ENCODE results near the gene METTL4.

The METTL4 gene

DNA sequence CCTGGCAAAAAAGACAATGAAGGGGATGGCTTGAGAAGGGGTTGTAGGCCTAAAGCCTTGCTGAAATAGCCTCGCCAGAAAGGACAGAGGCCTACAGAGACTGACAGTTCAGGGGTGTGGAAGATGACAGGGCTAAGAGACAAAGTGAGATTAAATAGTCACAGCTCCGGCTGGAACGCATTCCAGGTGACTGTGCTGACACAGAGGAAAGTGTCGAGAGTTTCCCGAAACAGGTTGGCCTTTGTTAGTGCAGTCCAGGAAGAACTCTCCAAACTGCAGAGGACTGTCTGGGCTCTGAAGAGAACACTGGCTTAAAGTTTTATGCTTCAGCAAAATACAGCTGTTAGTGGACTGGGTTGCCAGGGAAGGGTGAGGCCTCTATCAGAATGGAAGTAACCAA lies 52.8 kb downstream of the METTL4 start:
- no peak for DNase-seq

DNA sequence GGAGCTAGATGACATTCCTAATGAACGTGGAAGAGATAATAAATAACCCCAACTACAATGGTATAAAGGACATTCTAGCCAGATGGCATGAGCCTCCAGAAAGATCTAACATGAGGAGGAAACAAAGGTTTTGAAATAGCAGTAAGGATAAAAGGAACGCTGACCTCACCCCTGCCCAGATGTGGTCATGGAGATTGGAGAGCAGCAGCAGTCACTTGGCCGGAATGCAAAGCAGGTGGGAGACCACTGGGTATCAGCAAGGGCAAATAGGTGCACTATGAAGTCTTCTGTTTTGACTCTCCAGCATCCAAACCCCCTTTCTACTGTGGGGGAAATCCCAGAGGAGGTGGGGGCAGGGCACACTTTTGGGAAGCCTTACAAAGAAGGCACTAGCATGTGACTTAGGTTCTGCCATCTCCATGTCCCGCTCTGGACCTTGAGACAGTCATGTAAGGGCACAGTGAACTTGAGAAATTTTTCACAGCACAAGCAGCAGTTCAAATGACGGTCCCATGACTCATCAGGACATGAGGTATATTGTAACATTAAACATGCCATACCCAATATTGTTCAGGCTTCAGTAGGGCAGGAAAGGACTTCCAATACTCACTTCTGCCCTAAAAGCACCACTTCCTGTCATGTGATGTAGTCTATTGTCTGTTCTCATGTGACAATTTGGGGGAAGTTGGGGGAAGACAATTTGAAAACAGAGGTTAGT lies 55.2 kb downstream of the METTL4 start:
- no peak for DNase-seq

DNA sequence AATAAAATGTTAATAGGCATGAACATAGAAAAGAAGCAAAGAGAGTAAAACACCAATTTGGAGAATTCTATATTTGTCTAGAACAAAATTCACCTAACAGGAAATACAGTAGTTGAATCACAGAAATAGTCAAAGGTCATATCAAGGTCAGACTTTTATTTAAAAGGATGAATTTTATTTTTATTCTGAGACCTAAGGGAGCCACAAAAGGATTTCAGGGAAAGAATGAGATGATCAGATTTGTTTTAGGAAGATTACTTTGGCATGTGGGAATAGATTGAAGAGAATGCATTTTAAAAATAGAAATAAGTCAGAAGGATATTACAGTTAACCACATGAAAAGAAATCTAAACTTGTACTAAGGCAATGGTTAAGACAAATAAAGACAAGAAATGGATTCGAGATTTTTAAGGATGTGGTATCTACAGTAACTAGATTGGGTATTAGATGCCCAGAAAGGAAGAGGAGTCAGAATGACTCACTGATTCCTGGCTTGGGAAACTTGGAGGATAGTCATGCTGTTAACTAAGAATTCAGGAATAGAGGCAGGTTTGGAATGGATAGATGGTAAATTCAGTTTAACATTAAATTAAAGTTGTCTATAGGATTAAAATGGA lies 56.0 kb downstream of the METTL4 start:
- DNase-seq = no peak

DNA sequence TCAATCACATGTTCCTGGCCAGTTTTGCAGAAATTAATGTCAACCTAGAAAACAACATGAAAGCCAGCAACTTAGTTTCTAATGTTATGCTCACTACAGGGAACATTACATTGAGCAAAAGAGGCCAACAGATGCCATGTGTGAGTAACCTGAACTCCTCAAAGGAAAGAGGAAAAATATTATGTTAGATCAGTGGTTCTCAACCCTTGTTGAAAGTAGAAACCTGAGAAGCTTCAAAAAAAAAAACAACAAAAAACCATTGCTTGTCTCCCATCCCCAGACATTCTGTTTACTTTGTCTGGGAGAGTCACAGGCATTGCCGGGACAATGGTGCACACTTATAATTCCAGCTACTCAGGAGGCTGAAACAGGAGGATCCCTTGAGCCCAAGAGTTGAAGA lies 57.7 kb downstream of the METTL4 start:
- DNase-seq = no peak

DNA sequence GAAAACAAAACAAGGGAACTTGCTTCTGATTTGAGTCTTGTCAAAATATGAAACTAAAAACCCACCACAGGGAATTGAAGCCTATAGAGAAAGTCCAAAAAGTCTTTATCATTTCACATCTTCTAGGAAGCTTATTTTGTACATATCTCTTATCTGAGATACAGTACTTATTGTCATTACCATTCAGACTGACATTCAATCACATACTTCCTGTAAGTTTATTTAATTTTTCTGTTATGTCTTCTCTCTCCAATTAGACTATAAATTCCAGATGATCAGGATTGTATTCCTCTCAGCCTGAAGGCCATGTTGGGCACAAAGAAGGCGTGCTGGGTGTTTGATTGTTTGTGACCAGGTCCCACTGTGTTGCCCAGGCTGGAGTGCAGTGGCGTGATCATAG lies 59.2 kb downstream of the METTL4 start:
- no peak for DNase-seq

DNA sequence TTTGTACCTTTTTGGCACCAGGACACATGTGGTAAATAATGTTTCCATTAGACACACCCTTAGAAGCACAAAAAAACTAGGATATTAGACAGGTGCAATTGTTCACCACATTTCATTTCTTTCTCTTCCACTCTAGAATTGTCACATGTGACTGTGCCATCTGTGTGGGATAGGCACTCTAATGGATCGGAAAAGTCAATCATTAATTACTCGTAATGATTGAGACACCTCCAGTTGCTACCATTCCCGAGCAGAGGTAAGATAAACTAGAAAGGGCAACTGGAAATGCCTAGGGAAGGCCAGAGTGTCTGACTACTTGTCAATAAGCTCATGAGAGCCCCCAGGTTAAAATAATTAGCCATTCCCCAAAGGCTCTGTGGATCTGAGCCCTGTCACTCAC lies 59.9 kb downstream of the METTL4 start:
- no peak for DNase-seq

DNA sequence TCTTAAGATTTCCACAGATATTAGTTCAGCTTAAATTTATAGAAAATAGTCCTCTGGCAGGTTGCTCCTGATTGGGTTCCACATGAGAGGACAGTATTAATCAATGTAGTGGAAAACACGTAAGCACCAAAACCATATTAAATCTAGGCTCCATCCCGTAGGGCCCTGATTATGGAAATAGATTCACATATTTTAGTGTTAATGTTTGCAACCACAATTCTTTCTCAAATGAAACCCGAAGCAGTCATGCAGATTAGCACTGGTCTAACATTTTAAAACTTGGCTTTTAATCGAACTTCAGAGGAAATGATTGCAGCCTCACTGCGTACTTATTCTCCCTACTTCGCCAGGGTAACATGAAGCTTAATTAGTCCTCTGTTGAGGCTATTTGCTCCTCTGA lies 60.9 kb downstream of the METTL4 start:
- no peak for DNase-seq

DNA sequence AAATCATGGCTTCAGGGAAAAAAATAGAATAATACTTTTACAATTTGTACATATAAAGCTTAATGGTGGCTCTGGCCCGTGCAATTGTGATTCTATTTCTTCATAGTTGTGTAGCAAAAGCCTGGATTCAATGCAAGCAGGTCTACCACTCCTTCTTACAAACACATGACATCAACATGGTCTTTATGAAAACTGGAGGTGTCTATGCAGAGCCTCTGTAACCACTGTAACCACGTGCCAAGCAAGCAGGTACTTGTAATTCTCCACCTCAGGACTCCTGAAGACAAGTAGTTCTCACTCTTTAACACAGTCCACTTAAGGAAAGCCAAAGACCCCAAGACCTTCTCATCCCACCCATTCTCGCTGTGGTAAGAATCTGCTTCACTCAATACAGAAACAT lies 62.6 kb downstream of the METTL4 start:
- DNase-seq = no peak

DNA sequence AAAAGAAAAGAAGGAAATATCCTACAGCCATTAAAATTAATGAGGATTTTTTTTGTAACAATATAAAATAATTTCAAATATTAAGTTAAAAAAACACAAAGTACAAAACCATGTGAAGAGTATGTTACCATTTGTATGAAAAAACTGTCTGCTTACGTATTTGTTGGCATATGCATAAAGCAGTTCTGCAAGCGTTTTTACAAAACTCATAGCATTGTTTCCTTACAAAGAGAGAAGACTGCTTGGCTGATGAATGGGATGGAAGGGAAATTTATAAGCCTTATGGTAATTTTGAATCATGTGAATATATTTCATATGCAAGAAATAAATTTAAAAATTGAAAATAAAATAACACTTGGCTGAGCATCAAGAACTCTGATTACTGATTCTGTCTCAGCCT lies 63.1 kb downstream of the METTL4 start:
- DNase-seq = no peak

DNA sequence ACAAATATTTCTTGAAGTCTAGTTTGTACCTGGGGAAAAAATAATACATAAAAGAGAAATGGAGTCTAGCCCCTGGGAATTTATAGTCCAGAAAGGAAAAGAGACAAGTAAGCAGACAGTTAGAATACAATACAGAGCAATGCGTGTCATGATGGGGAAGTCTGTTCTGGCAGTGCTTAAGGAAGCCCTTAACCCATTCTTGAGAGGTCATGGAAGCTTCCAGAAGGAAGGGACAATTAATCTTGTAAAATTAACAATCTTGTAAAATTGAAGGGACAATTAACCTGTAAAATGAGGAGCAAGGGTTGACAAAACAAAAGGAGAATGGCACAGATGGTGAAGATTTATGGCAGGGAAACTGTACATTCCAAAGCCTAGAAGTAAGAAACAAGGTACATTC lies 66.7 kb downstream of the METTL4 start:
- no peak for DNase-seq

DNA sequence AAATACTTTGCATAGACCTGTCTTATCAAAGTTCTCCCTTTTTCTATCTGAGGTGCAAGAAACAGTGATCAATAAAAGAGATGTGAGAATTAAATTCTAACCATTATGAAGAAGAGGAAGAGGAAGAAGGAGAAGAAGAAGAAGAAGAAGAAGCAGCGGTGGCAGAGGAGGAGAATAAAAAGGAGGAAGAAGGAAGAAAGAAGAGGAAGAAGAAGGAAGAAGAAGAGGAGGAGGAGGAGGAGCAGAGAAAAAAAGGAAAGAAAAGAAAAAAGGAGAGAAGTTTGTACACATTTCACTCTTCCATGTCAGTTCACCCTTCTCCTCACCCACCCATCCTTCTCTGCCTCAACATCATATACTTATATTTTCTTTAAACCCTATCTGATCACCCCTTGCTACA lies 68.4 kb downstream of the METTL4 start:
- DNase-seq = no peak

DNA sequence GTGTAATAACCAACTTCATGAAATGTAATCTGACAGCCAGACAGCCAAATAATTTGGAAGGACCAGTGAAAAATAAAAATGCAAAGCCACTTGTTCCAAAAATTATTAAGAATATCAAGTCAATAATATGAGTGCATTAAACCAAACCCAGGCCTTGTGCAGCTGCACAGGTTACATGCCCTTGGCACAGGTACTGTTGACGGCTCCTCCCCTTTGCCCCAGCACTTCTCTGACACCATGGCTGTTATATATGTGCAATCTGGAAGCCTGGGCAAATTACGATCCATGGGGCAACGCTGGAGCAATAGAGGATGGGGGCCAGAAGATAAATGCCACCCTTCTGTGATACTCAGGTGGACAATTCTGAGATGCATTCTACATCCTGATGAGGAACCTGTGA lies 68.9 kb downstream of the METTL4 start:
- DNase-seq = no peak

DNA sequence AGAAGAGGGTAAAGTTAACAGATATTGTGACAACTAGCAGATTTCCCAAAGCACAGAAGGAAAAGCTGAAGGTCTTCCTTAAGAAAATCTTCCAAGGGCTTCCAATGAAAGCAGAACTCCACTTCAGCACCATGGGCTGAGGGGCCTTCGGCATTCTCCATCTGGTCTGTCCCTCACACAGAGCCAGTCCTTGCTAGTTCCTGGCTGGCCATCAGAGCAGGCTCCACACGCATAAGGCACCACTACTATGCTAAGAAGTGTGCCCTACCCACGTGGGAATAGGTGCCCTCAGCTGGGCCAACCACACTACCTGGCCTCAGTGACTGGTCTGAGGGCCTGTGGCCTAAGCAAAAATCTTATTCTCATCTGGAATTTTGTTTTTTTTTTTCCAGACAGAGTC lies 73.5 kb downstream of the METTL4 start:
- DNase-seq = no peak

DNA sequence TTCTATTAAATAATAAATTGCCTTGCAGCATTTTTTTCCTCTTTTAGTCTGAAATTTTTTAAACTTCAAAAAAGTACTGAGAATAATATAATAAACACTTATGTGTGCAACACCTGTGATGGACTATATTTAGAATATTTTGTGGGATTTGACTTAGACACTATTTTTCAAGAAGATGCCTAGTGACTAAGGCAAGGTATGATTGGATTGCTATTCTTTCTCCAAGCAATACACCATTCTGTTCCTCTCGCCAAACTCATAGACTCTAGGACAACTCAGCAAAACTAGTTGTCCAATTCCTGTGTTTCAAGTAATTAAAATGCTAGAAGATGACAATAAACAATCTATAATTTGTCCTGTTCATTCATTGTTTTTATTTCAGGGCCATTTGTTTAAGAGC lies 75.9 kb downstream of the METTL4 start:
- no peak for DNase-seq

DNA sequence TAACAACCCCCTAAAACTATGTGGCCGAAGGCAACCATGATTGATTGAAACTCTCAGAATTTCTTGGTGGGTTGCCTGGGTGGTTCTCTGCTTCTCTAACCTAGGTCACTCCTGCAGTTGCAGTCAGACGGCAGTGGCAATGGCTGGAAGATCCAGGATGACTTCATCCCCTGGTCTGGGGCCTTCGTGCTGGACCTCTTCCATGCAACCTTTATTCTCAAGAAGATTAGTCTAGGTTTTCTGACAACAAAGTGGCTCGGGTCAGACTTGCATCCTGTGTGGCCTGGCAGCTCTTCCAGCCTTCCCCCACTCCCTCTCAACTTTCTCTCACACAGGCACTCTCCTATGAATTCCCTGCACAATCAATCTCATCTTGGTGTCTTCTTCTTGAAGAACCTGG lies 76.4 kb downstream of the METTL4 start:
- DNase-seq = no peak

All from right kidney (tissue), 1 donor.